ENCODE data around the gene STMN1. TPM values are rescaled to one million over a fixed set of nuclear protein-coding genes. Genes with fewer than 3 reads are reported as not detected.

The STMN1 gene
- total RNA-seq, 2 experiments from 2014 or later, result 25.2 to 25.6 TPM

DNA sequence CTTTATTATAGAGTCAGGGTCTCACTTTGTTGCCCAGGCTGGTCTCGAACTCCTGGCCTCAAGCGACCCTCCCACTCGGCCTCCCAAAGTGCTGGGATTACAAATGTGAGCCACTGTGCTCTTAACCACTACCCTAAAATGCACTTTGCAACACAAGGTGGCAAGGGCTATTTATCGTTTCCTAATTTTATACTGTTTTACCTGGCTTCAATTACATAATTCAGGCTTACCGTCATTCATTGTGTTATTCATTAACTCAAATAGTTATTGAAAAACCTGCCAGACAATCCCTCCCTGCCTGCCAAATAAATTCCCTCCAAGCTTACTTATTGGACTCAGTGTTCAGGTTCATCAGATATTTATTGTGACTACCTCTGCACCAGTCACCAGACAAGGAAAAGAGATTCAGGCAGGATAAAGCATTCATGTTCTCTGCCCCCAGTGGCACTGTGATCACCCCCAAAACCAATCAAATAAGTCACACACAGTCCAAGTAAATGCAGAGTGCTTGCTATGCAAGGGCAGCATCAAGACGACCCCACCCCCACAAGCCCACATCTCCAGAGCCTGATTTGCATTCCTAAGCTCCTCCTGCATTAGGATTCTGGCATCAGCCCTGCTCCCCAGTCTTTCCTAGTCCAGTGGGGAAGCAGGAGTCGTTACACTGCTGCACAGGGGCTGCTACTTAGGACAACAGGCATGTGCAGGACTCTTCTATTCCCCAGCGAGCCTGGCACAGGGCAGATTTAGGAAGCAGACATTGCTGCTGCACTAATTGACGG, 38.8 kb downstream of the STMN1 start:
- Mint-ChIP-seq H3K27ac (no peak overlapping the region), H3K4me3 (no peak overlapping the region), H3K4me1 (ENCODE audit: low read depth) (no peaks in the 10 kb centered on the region), H3K36me3 (ENCODE audit: low read depth) (no peaks in the 10 kb centered on the region), H3K9me3 (no peaks in the 10 kb centered on the region), H3K27me3 (no peaks in the 10 kb centered on the region)
- TF ChIP-seq CTCF (IDR thresholded peaks at IDR 0.05), result no peak
- no peak for ATAC-seq (ENCODE audit: poor library complexity)
- Histone ChIP-seq H3K27me3 (ENCODE audit: control insufficient read depth in 1 of 2, insufficient read depth in 2 of 2, low read length in 2 of 2) (no peaks in the 10 kb centered on the region), H3K9me3 (ENCODE audit: control insufficient read depth in 1 of 2, insufficient read depth in 1 of 2, low read length in 2 of 2) (no peaks in the 10 kb centered on the region), H3K4me3 (ENCODE audit: low read length) (no peak overlapping the region), H3K27ac (ENCODE audit: low read depth in 1 of 2, low read length in 2 of 2) (no peak overlapping the region), H3K36me3 (ENCODE audit: insufficient read depth, low read length) (no peaks in the 10 kb centered on the region), H3K4me1 (ENCODE audit: insufficient read depth, low read length) (no peaks in the 10 kb centered on the region)
- DNase-seq, result no peak
- intact Hi-C loops (cut with DNase I, micrococcal nuclease), result no loop called here
- ChIA-PET CTCF (no interaction called here), POLR2A (no interaction called here)

- no peaks in the 10 kb centered on the region for H3K4me1 Mint-ChIP-seq (ENCODE audit: low read depth)
- Histone ChIP-seq H3K27me3 (ENCODE audit: control insufficient read depth in 1 of 2, insufficient read depth in 2 of 2, low read length in 2 of 2) (no peaks in the 10 kb centered on the region), H3K9me3 (ENCODE audit: control insufficient read depth in 1 of 2, insufficient read depth in 1 of 2, low read length in 2 of 2) (no peaks in the 10 kb centered on the region), H3K36me3 (ENCODE audit: insufficient read depth, low read length) (no peaks in the 10 kb centered on the region), H3K4me1 (ENCODE audit: insufficient read depth, low read length) (peaks cover 2% of the 10 kb centered on the region), H3K4me3 (ENCODE audit: low read length) (no peak overlapping the region), H3K27ac (ENCODE audit: low read depth in 1 of 2, low read length in 2 of 2) (no peak overlapping the region)
- POLR2A ChIA-PET, result no interaction called here
- no peaks in the 10 kb centered on the region for H3K27me3 Mint-ChIP-seq
- H3K27ac Mint-ChIP-seq, result no peak overlapping the region
- ATAC-seq (ENCODE audit: poor library complexity) (no peak), DNase-seq (no peak)
- intact Hi-C loops (cut with DNase I, micrococcal nuclease), result no loop called here
- CTCF ChIA-PET, result no interaction called here
- no peaks in the 10 kb centered on the region for H3K36me3 Mint-ChIP-seq (ENCODE audit: low read depth)
- H3K4me3 Mint-ChIP-seq, result no peak overlapping the region
- H3K9me3 Mint-ChIP-seq, result no peaks in the 10 kb centered on the region
- TF ChIP-seq CTCF (IDR thresholded peaks at IDR 0.05), result no peak
Observed at GRCh38 chr1:25866288-25866687, 39.9 kb downstream of the STMN1 start.

- CTCF ChIA-PET, result no interaction called here
- ATAC-seq (ENCODE audit: poor library complexity), result no peak
- no peak overlapping the region for H3K27ac ChIP-seq (ENCODE audit: low read depth in 1 of 2, low read length in 2 of 2)
- no peaks in the 10 kb centered on the region for H3K27me3 Mint-ChIP-seq
- H3K4me3 ChIP-seq (ENCODE audit: low read length), result no peak overlapping the region
- peaks cover 6% of the 10 kb centered on the region for H3K4me1 Mint-ChIP-seq (ENCODE audit: low read depth)
- intact Hi-C loops (cut with DNase I, micrococcal nuclease), result no loop called here
- H3K9me3 ChIP-seq (ENCODE audit: control insufficient read depth in 1 of 2, insufficient read depth in 1 of 2, low read length in 2 of 2), result no peaks in the 10 kb centered on the region
- H3K27ac Mint-ChIP-seq, result no peak overlapping the region
- H3K9me3 Mint-ChIP-seq, result no peaks in the 10 kb centered on the region
- DNase-seq, result no peak
- H3K36me3 Mint-ChIP-seq (ENCODE audit: low read depth), result no peaks in the 10 kb centered on the region
- TF ChIP-seq CTCF (IDR thresholded peaks at IDR 0.05), result no peak
- H3K4me3 Mint-ChIP-seq, result no peak overlapping the region
- no peaks in the 10 kb centered on the region for H3K36me3 ChIP-seq (ENCODE audit: insufficient read depth, low read length)
- H3K4me1 ChIP-seq (ENCODE audit: insufficient read depth, low read length), result peaks cover 14% of the 10 kb centered on the region
- no peaks in the 10 kb centered on the region for H3K27me3 ChIP-seq (ENCODE audit: control insufficient read depth in 1 of 2, insufficient read depth in 2 of 2, low read length in 2 of 2)
- POLR2A ChIA-PET, result no interaction called here
Observed at GRCh38 chr1:25864434-25864833, 41.8 kb downstream of the STMN1 start.

All from CD4-positive, alpha-beta T cell (primary cell).